ENCODE measurements around the gene PCDH18. TPM values are rescaled to one million over a fixed set of nuclear protein-coding genes. Genes with fewer than 3 reads are reported as not detected.

Gene PCDH18
- polyA plus RNA-seq, 3 donors = not detected

DNA sequence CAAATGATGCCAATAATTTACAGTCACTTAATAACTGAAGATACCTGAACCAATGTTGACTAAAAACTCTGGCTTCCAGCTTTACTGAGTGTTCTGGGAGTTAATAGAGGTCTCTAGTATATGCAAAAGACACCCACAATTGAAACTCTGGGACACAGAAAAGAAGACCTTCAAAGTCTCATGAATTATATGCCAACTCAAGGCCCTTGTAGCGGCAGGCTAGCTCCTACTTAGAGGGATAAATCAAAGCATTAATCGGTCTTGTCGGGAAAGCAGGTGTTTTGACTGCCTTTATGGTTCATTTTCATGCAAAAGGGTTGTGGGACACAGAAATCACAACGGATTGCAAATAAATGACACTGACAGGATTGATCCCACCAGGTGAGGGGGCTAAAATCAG lies 55.9 kb downstream of the PCDH18 start:
- Histone ChIP-seq H3K4me3 (replicated peaks in 1 of 3; ENCODE audit: low read depth in 2 of 3, low read length in 3 of 3) (no peak overlapping the region), H3K9ac (ENCODE audit: insufficient read depth, low read length, poor library complexity, severe bottlenecking) (no peak overlapping the region), H3K79me2 (ENCODE audit: insufficient read depth, low read length) (no peaks in the 10 kb centered on the region), H3K27ac (ENCODE audit: low read depth in 1 of 2, low read length in 2 of 2) (no peak overlapping the region), H3K36me3 (replicated peaks in 1 of 2; ENCODE audit: control insufficient read depth in 1 of 2, insufficient read depth in 2 of 2, low read length in 2 of 2) (no peaks in the 10 kb centered on the region), H3K4me1 (ENCODE audit: control insufficient read depth in 1 of 2, insufficient read depth in 2 of 2, low read length in 2 of 2) (no peaks in the 10 kb centered on the region), H2AFZ (ENCODE audit: insufficient read depth, low read depth, low read length, poor library complexity, severe bottlenecking) (no peak overlapping the region), H3K9me3 (replicated peaks in 1 of 2; ENCODE audit: control insufficient read depth in 1 of 2, insufficient read depth in 1 of 2, low read length in 2 of 2) (peaks cover 14 to 15% of the 10 kb centered on the region in 2 donors), H3K4me2 (replicated peaks; ENCODE audit: extremely low read depth, low read length, poor library complexity, severe bottlenecking) (no peak overlapping the region), H4K20me1 (ENCODE audit: insufficient read depth, low read length) (no peaks in the 10 kb centered on the region), H3K27me3 (ENCODE audit: control insufficient read depth in 2 of 2, insufficient read depth in 2 of 2, low read length in 2 of 2) (no peaks in the 10 kb centered on the region)
- DNase-seq = no peak
- no peak for TF ChIP-seq CTCF (IDR thresholded peaks at IDR 0.05)
- Mint-ChIP-seq H3K4me1 (no peaks in the 10 kb centered on the region), H3K4me3 (no peak overlapping the region), H3K27me3 (ENCODE audit: low read depth in 3 of 3) (no peaks in the 10 kb centered on the region), H3K9me3 (peaks cover 0 to 10% (median 5%) of the 10 kb centered on the region in 7 donors), H3K36me3 (no peaks in the 10 kb centered on the region), H3K27ac (no peak overlapping the region)
- 89% methylated on average over 3 of the region's 4 CpGs for WGBS (ENCODE audit: insufficient coverage)
- intact Hi-C loops (cut with micrococcal nuclease) = no loop called here

DNA sequence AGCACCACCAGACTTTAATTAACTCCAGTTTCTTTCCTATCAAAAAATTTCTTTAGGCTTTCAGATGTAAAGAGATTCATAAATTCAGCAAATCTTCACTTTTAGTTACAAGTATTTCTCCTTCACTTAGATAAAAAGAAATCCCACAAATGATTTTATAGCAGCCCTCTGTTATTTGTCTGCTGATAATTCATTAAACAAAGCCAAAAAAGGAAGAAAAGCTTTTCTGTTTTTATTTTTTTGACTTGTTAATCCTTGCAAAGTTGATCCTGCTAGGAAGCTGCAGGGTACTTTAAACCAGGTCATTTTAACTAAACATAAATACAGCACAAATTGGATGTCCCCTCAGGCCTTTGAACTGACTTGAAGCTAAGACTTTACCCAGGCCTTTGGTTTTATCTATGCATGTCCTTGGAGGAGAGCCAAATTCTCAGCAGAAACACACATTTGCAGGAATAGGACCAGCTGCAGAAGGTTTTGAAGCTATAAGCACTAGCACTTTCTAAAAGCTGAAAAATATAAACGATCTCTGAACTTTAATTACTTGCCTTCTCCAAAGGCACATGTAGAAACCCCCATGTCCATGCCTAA lies 57.5 kb downstream of the PCDH18 start:
- no peaks in the 10 kb centered on the region for H4K20me1 ChIP-seq (ENCODE audit: insufficient read depth, low read length)
- DNase-seq = no peak
- intact Hi-C loops (cut with micrococcal nuclease) = no loop called here
- no peak overlapping the region for H3K27ac Mint-ChIP-seq
- no peaks in the 10 kb centered on the region for H3K4me1 Mint-ChIP-seq
- H3K27ac ChIP-seq (ENCODE audit: low read depth in 1 of 2, low read length in 2 of 2) = no peak overlapping the region
- no CpG with 5 or more reads among the region's 1 CpG for WGBS (ENCODE audit: insufficient coverage)
- H3K4me2 ChIP-seq (replicated peaks; ENCODE audit: extremely low read depth, low read length, poor library complexity, severe bottlenecking) = no peak overlapping the region
- H3K79me2 ChIP-seq (ENCODE audit: insufficient read depth, low read length) = no peaks in the 10 kb centered on the region
- no peaks in the 10 kb centered on the region for H3K36me3 Mint-ChIP-seq
- peaks cover 6 to 14% of the 10 kb centered on the region in 2 donors for H3K9me3 ChIP-seq (replicated peaks in 1 of 2; ENCODE audit: control insufficient read depth in 1 of 2, insufficient read depth in 1 of 2, low read length in 2 of 2)
- TF ChIP-seq CTCF (IDR thresholded peaks at IDR 0.05) = no peak
- no peak overlapping the region for H3K4me3 Mint-ChIP-seq
- H3K9me3 Mint-ChIP-seq = peaks cover 0 to 10% (median 3%) of the 10 kb centered on the region in 7 donors
- no peak overlapping the region for H3K4me3 ChIP-seq (replicated peaks in 1 of 3; ENCODE audit: low read depth in 2 of 3, low read length in 3 of 3)
- no peak overlapping the region for H2AFZ ChIP-seq (ENCODE audit: insufficient read depth, low read depth, low read length, poor library complexity, severe bottlenecking)
- no peaks in the 10 kb centered on the region for H3K36me3 ChIP-seq (replicated peaks in 1 of 2; ENCODE audit: control insufficient read depth in 1 of 2, insufficient read depth in 2 of 2, low read length in 2 of 2)
- H3K9ac ChIP-seq (ENCODE audit: insufficient read depth, low read length, poor library complexity, severe bottlenecking) = no peak overlapping the region
- no peaks in the 10 kb centered on the region for H3K27me3 Mint-ChIP-seq (ENCODE audit: low read depth in 3 of 3)
- H3K4me1 ChIP-seq (ENCODE audit: control insufficient read depth in 1 of 2, insufficient read depth in 2 of 2, low read length in 2 of 2) = no peaks in the 10 kb centered on the region
- H3K27me3 ChIP-seq (ENCODE audit: control insufficient read depth in 2 of 2, insufficient read depth in 2 of 2, low read length in 2 of 2) = no peaks in the 10 kb centered on the region
